Neural cell (in vitro differentiated cells): ENCODE data around the gene PHLPP2.

Source experiments
- CTCF ChIP-seq: fragments of 450-650 bp; IDR thresholded peaks from 2 replicates; pipeline ENCODE4 v1.5.1; 2014; ENCODE audit warnings: antibody characterized with exemption, mild to moderate bottlenecking, moderate library complexity; ENCODE audit not compliant: poor library complexity, severe bottlenecking
- EP300 ChIP-seq: fragments of 450-650 bp; conservative IDR thresholded peaks from 2 replicates; pipeline ENCODE4 v1.6.1; 2014; ENCODE audit warnings: antibody characterized with exemption, mild to moderate bottlenecking, moderate library complexity; ENCODE audit not compliant: poor library complexity, severe bottlenecking
- RAD21 ChIP-seq: fragments of 450-650 bp; conservative IDR thresholded peaks from 2 replicates; pipeline ENCODE4 v1.6.1; 2014; ENCODE audit warnings: antibody characterized with exemption, mild to moderate bottlenecking, moderate library complexity
- SMC3 ChIP-seq: fragments of 450-650 bp; conservative IDR thresholded peaks from 2 replicates; pipeline ENCODE4 v1.6.1; 2014; ENCODE audit warnings: antibody characterized with exemption, mild to moderate bottlenecking, moderate library complexity; ENCODE audit not compliant: poor library complexity
- TAF1 ChIP-seq: IDR thresholded peaks from 2 replicates; pipeline ENCODE4 v1.6.1; 2012; ENCODE audit warnings: low read depth

GRCh38 chr16:71746442-71747046 lies 22.0 kb upstream of the PHLPP2 start:
- TF ChIP-seq CTCF (peak; percentile 74), RAD21 (peak; percentile 68), EP300 (no peak), TAF1 (no peak), SMC3 (peak; percentile 67)
